ENCODE data around the gene PCDHGC4.

The PCDHGC4 gene

DNA sequence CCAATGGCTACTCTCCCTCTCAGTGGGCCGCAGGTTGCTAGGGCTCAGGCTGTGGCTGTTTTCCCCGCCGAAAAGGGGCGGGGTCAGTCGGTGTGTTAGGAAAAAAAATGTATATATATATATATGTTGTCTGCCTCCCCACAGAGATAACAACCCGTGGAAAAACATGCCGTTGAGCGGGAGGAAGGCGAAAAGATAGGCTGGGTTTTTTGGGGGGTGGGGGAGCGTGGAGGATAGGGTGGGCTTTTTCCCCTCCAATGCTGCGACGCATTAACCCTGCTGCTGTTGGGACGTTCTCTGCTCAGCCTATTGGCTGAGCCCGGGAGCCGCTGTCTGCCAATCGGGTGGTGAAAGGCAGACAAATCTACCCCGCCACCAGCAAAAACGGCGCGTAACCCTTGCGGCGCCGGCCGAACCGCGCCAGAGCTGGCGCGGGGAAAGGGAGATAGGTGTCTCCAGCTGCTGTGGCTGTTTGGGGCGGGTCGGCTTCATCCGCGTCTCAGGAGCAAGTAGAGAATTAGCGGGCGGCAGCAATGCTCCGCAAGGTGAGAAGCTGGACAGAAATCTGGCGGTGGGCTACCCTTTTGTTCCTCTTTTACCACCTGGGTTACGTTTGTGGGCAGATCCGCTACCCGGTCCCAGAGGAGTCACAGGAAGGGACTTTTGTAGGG, at the start of gene PCDHGC4:
Gene PCDHGC4, plus strand, starts transcription at position 390 of the 671 bp plus-strand sequence. Its CDS starts 144 bp downstream, at position 534.
- no peak for DNase-seq (ENCODE audit: low read depth in 2 of 2)

DNA sequence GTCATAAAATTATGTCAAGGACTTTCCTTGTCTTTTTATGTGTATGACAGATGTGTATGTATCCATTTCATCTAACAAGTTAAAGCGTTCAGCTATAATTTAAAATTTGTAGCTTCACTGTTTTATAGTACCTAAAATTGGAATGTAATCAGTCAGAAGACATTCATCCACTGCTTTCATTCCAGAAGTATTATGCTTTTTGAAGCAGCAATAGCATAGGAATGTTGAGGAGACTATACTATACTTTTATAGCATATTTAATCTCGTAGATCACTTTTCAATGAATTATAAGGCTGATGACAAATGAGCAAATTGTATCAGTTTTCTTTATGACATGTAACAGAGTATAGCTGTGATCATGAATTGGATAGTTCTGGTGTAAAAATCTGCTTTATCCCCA, 47.6 kb upstream of the PCDHGC4 start:
- no peak for DNase-seq (ENCODE audit: low read depth in 2 of 2)

DNA sequence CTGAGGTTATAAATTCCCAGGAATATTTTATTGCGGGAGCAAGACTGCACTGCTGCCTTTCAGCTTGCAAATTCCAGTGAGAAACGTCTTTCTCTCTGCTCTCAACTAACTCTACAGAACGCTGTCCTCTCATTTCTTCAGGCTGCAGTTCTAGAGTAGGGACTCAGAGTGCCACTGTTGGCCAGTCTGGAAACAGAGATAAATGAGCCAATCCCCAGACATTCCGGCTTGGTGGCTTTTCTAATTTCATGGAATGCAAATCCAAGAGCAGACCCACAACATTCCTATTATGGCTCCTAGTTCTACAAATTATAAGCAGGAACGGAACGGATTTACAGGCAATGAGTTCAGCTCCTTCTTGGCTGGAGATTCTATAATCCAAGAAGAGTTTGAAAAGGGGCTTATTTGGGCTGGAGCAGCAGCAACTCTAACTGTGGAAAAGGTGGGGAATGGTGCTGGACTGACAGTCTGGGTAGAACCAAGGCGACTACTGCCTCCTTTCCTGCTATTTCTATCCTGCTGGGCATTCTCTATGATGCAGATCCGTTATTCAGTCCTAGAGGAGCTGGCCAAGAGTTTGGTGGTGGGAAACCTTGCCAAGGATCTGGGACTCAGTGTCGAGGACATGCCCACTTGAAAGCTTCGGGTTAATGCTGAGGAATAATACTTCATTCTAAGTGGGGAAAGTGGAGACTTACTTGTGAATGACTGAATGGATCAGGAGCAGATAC, 45.3 kb upstream of the PCDHGC4 start:
- DNase-seq (ENCODE audit: low read depth in 2 of 2), result no peak

DNA sequence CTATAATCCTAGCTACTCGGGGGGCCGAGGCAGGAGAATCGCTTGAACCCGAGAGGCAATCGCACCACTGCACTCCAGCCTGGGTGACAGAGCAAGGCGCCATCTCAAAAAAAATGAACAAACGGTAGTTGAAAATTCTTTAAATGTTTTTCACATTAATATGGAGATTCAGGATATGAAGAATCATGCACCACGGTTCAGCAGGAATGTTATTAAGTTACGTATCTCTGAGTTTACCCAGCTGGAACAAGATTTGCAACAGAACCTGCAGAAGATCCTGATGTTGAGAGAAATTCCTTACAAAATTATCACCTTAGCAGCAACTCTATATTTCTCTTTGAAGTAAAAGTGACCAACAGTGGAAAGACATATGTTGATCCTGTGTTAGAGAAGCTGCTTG, 44.5 kb upstream of the PCDHGC4 start:
- no peak for DNase-seq (ENCODE audit: low read depth in 2 of 2)

DNA sequence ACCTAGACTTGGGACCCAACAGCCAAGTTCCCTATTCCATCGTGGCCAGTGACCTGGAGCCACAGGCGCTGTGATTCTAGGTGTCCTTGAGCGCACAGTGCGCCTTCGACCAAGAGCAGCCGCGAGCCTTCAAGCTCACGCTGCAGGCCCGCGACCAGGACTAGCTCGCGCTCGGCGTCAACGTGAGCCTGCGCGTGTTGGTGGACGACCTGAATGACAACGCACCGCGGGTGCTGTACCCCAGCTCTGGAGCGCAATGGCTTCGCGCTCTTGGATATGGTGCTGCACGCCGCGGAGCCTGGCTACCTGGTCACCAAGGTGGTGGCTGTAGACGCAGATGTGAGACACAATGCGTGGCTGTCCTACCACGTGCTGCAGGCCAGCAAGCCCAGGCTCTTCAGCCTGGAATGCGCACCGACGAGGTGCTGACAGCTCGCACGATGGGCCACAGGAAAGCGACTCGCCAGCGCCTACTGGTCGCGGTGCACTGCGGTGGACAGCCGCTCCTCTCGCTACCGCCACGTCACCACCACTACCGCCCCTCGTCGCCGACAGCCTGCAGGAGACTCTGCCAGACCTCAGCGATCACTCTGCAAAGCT, 43.2 kb upstream of the PCDHGC4 start:
- no peak for DNase-seq (ENCODE audit: low read depth in 2 of 2)

DNA sequence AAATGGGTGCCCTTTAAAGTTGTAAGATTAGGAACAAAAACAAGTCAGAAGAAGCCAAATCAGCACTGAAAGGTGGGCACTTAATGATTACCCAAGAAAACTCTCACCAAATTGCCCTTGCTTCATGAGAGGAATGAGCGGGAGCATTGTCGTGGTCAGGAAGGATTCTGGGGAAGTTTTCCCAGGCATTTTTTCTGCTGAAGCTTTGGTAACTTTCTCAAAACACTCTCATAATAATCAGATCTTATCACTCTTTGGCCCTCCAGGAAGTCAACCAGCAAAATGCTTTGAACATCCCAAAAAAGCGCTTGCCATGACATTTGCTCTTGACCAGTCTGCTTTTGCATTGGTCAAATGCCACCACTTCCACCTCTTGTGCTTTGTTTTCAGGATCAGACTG, 19.5 kb upstream of the PCDHGC4 start:
- DNase-seq (ENCODE audit: low read depth in 2 of 2), result no peak

DNA sequence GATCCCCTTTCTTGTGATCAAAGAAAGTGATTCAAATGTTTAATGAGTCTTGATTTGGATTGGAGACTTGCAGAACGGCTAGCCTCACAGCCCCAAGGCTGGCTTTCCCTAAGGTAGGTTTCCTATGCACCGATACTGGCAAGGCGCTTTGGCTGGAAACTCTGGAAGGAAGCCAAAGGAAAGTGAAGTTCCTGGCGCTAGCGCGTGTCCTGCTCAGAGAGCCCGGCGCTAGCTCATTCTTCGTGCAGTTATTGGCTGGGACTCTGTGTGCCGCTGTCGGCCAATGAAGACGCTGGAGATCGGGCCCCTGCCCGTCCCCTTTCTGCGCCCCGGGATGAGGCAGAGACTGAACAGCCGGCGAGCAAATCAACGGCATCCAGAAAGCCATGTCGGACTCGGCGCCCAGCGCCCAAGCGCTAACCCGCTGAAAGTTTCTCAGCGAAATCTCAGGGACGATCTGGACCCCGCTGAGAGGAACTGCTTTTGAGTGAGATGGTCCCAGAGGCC, 9.2 kb upstream of the PCDHGC4 start, which contains the start of gene PCDHGC3:
Gene PCDHGC3, plus strand, starts transcription at position 342 of the 507 bp plus-strand sequence. Its CDS starts 151 bp downstream, at position 493.
- peak; percentile 25 to 40 for DNase-seq (ENCODE audit: low read depth in 2 of 2)

DNA sequence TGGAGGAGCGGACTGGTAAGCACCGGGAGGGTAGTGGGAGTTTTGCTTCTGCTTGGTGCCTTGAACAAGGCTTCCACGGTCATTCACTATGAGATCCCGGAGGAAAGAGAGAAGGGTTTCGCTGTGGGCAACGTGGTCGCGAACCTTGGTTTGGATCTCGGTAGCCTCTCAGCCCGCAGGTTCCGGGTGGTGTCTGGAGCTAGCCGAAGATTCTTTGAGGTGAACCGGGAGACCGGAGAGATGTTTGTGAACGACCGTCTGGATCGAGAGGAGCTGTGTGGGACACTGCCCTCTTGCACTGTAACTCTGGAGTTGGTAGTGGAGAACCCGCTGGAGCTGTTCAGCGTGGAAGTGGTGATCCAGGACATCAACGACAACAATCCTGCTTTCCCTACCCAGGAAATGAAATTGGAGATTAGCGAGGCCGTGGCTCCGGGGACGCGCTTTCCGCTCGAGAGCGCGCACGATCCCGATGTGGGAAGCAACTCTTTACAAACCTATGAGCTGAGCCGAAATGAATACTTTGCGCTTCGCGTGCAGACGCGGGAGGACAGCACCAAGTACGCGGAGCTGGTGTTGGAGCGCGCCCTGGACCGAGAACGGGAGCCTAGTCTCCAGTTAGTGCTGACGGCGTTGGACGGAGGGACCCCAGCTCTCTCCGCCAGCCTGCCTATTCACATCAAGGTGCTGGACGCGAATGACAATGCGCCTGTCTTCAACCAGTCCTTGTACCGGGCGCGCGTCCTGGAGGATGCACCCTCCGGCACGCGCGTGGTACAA, 8.5 kb upstream of the PCDHGC4 start:
- DNase-seq (ENCODE audit: low read depth in 2 of 2), result no peak

DNA sequence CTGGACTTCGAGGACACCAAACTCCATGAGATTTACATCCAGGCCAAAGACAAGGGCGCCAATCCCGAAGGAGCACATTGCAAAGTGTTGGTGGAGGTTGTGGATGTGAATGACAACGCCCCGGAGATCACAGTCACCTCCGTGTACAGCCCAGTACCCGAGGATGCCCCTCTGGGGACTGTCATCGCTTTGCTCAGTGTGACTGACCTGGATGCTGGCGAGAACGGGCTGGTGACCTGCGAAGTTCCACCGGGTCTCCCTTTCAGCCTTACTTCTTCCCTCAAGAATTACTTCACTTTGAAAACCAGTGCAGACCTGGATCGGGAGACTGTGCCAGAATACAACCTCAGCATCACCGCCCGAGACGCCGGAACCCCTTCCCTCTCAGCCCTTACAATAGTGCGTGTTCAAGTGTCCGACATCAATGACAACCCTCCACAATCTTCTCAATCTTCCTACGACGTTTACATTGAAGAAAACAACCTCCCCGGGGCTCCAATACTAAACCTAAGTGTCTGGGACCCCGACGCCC, 7.7 kb upstream of the PCDHGC4 start:
- no peak for DNase-seq (ENCODE audit: low read depth in 2 of 2)

DNA sequence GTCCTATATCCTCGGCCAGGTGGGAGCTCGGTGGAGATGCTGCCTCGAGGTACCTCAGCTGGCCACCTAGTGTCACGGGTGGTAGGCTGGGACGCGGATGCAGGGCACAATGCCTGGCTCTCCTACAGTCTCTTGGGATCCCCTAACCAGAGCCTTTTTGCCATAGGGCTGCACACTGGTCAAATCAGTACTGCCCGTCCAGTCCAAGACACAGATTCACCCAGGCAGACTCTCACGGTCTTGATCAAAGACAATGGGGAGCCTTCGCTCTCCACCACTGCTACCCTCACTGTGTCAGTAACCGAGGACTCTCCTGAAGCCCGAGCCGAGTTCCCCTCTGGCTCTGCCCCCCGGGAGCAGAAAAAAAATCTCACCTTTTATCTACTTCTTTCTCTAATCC, 7.0 kb upstream of the PCDHGC4 start:
- no peak for DNase-seq (ENCODE audit: low read depth in 2 of 2)

DNA sequence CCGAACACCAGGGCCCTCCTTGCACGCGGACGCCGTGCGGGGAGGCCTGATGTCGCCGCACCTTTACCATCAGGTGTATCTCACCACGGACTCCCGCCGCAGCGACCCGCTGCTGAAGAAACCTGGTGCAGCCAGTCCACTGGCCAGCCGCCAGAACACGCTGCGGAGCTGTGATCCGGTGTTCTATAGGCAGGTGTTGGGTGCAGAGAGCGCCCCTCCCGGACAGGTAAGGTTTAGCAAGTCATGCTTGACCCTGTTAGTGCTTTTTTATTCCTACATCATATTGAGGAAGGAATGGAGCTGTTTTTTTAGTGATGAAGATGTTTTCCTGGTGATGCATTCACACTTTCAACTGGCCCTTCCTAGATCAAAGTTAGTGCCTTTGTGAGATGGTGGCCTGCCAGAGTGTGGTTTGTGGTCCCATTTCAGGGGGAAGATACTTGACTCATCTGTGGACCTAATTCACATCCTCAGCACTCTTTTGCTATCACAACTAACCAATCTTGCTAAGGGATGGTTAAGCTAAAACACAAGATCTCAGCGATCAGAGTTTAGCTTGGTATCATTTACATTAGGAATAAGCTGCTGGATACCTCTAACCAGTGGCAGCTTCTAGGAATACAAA, 6.4 kb upstream of the PCDHGC4 start:
- no peak for DNase-seq (ENCODE audit: low read depth in 2 of 2)

DNA sequence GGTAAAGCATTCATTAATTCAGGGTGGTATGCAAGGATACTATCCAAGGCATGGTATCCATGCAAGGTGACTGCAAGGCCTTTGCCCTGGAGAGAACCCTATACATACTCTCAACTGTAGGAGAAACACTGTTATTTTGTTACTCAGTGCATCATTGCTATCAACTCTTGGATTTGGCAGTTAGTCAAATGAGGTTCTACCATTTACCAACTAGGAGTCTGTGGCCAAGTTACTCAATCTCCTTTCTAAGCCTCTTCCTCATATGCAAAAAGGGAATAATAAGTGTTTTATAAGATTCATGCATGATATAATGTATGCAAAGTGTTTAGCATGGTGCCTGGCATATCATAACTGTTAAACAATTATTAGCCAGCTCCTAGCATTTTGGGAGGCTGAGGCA, 5.1 kb upstream of the PCDHGC4 start:
- DNase-seq (ENCODE audit: low read depth in 2 of 2), result no peak

DNA sequence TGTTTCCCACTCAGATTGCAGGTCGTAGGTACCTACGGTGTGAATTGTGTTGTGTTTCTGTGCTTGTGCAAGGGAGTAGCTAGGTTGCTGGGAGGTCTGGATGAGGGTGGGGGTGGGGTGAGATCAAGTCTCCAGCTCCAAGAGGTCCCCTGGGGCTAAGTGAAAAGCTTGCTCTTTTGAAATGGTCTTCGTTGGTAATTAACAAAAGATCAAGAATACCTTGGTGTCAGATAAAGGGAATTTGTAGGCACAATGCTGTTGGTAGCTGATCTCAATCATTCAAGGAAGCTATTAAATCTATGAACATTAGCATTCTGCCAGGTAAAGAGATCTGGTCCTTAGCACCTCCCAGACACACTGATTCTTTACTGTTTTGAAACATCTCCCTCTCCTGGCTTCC, 928 bp upstream of the PCDHGC4 start:
- DNase-seq (ENCODE audit: low read depth in 2 of 2), result no peak

DNA sequence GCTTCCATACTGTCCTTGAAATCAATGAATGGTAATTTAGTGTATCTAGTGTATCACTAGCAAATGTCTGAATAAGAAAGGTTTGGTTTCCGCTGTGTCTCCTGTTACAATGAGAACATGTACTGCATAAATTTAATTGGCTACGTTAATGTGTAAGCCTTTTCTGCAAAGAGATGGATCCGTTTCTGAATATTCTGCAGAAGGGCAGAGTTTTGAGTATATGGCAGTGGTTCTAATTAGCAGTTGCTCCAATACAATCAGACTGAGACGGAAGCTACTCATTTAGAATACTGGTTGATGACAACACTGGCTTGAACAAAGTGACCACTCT, 555 bp upstream of the PCDHGC4 start:
- DNase-seq (ENCODE audit: low read depth in 2 of 2), result no peak

DNA sequence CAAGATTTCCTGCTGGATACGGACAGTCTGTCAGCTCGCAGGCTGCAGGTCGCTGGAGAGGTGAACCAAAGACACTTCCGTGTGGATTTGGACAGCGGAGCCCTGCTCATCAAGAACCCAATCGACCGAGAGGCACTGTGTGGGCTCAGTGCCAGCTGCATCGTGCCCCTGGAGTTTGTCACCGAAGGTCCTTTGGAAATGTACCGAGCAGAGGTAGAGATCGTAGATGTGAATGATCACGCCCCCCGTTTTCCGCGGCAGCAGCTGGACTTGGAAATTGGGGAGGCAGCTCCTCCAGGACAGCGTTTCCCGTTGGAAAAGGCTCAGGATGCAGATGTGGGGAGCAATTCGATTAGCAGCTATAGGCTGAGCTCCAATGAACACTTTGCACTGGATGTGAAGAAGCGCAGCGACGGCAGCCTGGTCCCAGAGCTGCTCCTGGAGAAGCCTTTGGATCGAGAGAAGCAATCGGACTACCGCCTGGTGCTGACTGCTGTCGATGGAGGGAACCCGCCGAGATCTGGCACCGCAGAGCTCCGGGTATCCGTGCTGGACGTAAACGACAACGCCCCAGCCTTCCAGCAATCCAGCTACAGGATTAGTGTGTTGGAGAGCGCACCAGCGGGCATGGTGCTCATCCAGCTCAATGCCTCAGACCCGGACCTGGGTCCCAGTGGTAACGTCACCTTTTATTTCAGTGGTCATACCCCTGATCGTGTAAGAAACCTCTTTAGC, 658 bp downstream of the PCDHGC4 start:
- no peak for DNase-seq (ENCODE audit: low read depth in 2 of 2)

DNA sequence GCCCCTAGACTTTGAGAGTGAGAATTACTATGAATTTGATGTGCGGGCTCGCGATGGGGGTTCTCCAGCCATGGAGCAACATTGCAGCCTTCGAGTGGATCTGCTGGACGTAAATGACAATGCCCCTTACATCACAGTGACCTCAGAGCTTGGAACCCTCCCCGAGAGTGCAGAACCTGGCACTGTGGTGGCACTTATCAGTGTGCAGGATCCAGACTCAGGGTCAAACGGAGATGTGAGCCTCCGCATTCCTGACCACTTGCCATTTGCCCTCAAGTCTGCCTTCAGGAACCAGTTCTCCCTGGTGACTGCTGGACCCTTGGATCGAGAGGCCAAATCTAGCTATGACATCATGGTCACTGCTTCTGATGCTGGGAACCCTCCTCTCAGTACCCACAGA, 1.3 kb downstream of the PCDHGC4 start:
- no peak for DNase-seq (ENCODE audit: low read depth in 2 of 2)

DNA sequence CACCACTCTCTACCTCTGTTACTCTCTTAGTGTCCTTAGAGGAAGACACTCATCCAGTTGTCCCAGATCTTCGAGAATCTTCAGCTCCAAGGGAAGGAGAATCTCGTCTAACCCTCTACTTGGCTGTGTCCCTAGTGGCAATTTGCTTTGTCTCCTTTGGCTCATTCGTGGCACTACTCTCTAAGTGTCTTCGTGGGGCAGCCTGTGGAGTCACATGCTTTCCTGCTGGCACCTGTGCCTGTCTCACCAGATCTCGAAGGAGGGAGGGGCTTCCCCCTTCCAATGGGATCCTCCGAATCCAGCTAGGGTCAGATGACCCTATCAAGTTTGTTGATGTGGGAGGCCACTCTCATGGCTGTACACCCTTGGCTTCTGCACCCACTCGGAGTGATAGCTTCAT, 2.3 kb downstream of the PCDHGC4 start:
- no peak for DNase-seq (ENCODE audit: low read depth in 2 of 2)

DNA sequence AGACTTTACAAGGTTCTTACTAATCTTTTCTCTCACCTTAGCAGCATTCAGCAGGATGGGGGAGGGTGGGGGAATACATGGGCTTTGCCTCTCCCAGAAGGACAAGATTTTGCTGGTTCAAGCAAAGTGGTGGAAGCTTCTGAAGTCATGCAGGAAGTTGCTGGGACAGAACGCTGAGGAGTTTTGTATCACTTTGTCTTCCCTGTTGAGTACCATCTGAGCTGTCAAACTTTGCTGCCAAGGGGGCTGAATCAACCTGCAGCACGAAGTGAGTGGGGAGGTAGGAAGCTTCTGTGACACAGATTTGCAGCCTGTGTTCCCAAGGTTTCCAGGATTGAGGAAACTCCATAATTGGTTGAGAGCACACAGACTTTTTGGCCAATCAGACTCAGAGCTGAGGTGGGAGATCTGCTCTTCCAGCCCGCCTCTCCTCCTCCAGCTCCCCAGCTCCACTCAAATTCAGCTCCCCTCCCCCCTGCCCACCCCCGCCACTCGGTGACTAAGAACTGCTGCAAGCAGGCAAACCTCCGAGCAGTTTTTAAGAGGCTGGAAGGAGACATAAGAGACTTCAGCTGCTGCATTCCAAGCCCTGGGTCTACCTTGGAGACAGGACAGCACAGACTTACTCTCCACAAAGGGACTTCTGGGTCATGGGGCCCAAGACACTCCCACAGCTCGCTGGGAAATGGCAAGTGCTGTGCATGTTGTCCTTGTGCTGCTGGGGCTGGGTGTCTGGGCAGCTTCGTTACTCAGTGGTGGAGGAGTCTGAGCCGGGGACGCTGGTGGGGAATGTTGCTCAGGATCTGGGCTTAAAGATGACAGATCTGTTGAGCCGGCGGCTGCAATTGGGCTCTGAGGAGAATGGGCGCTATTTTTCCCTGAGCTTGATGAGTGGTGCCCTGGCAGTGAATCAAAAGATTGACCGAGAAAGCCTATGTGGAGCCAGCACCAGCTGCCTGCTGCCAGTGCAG, 4.0 kb downstream of the PCDHGC4 start, which contains the start of gene PCDHGC5:
Gene PCDHGC5, plus strand, starts transcription at position 491 of the 971 bp plus-strand sequence. Its CDS starts 160 bp downstream, at position 651.
- DNase-seq (ENCODE audit: low read depth in 2 of 2), result no peak

DNA sequence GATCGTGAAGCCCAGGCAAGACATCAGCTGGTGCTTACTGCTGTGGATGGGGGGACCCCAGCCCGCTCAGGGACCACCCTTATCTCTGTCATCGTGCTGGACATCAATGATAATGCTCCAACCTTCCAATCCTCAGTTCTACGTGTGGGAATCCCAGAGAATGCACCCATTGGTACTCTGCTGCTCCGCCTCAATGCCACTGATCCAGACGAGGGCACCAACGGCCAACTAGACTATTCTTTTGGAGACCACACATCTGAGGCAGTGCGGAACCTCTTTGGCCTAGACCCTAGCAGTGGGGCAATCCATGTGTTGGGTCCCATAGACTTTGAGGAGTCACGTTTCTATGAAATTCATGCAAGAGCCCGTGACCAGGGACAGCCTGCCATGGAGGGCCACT, 5.0 kb downstream of the PCDHGC4 start:
- no peak for DNase-seq (ENCODE audit: low read depth in 2 of 2)
